Activated T-cell treated with anti-CD3 and anti-CD28 coated beads for 24 hours (primary cell): ENCODE data around the gene LIMS2.

Experiments used
- DNase-seq: peaks from one replicate; pipeline ENCODE4 v3.0.0-alpha.2; 2020; ENCODE audit warnings: low read depth

LIMS2 gene

DNA sequence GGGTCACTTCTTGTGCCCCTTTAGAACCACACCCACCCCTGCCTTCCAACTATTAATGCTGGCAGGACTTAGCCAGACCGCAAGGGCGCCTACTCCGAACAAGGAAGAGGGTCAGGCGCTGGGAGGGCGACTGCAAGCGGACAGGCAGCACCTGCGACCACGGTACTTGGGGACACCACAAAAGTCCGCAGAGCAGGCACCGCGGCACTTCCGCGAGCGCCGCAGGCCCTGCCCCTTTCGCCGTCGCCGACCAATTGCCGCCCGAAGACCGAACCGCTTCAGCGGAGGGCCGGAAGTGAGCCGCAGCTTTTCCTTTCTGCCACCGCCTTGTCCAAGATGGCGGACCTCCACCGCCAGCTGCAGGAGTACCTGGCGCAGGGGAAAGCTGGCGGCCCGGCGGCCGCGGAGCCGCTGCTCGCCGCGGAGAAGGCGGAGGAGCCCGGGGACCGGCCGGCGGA, 25.9 kb upstream of the LIMS2 start, which contains the start of gene SFT2D3:
Gene SFT2D3 (plus strand): TSS at position 305 of the 458 bp plus-strand sequence. CDS start 32 bp downstream, at position 337.
- DNase-seq: peak; percentile 86

DNA sequence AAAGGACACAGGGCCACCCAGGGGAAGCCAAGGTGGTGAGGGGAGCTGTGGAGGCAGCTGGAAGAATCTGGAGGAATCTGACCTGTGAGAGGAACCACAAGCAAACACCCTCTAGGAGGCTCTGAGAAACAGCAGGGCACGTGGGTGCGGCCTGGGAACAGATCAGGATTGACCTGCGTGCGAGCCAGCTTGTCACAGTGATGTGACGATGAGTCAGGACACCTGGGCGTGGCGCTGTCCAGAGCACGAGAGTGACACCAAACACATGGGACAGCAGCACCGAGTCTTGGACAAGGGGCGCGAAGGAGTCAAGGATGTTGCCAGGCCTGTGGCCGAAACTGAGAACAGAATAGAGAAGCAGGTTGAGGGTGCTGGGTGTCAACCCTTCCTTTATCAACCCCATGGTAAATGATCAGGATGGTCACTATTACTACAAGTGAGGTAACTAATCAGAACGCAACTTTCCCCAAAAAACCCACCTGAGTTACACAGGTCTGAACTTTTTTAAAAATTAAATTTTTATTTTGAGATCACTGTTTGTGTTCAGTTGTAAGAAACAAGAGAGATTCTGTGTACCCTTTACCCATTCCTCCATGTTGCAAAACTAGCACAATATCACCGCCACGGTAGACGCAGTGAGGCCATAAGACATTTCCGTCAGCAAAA, 25.3 kb upstream of the LIMS2 start:
- no peak for DNase-seq

- DNase-seq: no peak
These were observed 23.4 kb upstream of the LIMS2 start for GRCh38 chr2:127698553-127699355.

- no peak for DNase-seq
These were observed 22.3 kb upstream of the LIMS2 start for GRCh38 chr2:127697482-127698180.

- peak; percentile 48 for DNase-seq
These were observed 20.5 kb upstream of the LIMS2 start for GRCh38 chr2:127695491-127696472.

GRCh38 chr2:127694986-127695385, 19.7 kb upstream of the LIMS2 start:
- no peak for DNase-seq

- DNase-seq: no peak
These were observed 15.4 kb upstream of the LIMS2 start for GRCh38 chr2:127690696-127691095.

DNA sequence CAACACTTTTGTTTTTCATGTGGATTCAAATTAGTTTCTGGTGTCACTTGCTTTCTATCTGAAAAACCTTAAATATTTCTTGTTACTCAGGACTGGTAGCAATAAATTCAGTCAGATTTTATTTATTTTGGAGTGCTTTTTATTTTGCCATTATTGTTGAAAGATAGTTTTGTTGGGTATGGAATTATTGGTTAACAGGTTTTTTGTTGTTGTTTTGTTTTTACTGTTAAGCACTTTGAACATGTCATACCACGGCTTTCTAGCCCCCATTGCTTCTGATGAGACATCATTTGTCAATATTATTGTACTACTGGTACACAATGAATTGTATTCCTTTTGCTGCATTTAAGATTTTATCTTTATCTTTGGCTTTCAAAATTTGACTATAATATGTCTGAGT, 13.1 kb upstream of the LIMS2 start:
- DNase-seq: no peak

GRCh38 chr2:127685410-127686080, 10.2 kb upstream of the LIMS2 start:
- DNase-seq: no peak

DNA sequence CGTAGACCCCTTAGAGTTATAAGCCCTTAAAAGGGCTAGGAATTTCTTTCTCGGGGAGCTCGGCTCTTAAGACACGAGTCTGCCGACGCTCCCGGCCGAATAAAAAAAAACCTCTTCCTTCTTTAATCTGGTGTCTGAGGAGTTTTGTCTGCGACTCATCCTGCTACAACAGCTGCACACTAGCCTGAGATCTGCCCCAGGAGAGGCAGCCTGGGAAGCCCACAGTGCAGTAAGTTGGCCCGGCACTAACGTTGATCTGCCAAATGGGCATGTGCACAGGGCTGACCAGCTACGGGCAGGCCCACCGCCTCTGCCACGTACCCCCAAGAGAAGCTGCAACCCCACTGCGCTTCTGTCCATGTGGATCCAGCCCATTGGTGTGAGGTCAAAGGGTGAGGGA, 8.4 kb upstream of the LIMS2 start:
- DNase-seq: no peak

DNA sequence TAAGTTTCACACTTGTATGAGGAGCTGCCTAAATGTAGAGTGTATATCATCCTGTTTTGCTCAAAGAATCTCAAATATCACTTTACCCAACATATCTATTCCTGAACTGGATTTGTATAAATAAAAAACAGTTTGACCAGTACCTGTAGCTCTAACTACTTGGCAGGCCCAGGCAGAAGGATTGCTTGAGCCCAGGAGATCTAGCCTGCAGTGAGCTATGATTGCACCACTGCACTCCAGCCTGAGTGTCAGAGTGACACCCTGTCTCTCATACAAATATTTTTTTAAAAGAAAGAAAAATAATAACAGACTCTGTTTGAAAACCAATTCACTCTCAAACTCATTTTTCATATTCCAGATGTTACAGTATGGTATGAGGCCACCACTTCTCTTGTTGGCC, 7.7 kb upstream of the LIMS2 start:
- no peak for DNase-seq

DNA sequence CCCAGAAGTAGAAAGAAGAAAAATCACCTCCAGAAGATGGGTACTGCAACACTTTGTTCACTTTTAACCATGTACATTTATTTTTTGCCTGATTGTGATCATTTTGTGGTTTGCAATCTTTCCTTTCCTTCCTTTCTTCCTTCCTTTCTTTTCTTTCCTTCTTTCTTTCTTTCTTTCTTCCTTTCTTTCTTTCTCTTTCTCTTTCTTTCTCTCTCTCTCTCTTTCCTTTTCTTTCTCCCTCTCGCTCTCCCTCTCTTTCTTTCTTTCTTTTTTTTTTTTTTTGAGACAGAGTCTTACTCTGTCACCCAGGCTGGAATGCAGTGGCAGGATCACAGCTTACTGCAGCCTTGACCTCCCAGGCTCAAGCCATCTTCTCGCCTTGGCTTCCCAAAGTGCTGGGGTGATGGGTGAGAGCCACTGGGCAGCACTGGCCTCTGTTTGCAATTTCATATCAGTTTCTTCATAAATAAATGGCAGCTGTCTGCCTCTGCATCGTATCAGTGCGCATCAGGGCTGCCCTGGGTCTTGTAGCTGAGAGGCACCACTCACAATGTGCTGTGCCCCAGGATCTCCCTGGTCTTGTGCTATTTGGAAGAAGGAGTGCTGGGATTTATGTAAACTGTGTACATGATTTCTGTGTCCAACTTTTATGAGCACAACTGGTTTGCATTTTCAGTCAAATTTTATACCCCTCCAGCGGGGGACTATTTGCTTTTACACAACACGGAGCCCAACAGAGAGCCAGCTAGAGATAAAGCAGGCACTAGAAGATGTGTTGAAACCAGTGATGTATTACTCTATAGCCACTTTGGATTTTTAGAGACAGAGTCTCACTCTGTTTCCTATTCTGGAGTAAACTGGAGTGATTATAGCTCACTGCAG, 6.9 kb upstream of the LIMS2 start:
- DNase-seq: no peak

GRCh38 chr2:127681288-127681804, 6.0 kb upstream of the LIMS2 start:
- no peak for DNase-seq

GRCh38 chr2:127680706-127681287, 5.5 kb upstream of the LIMS2 start:
- DNase-seq: no peak

GRCh38 chr2:127679680-127680361, 4.5 kb upstream of the LIMS2 start:
- no peak for DNase-seq

GRCh38 chr2:127678991-127679390, 3.7 kb upstream of the LIMS2 start:
- DNase-seq: no peak

- DNase-seq: no peak
These were observed 3.2 kb upstream of the LIMS2 start for GRCh38 chr2:127678531-127678930.

GRCh38 chr2:127676906-127677305, 1.6 kb upstream of the LIMS2 start:
- DNase-seq: no peak
